HCT116 (cell line): ENCODE results near the gene SENP6. TPM values are rescaled to one million over a fixed set of nuclear protein-coding genes. Genes with fewer than 3 reads are reported as not detected.
A peak's percentile ranks its signal among the peaks of the same experiment; 100 is the strongest.

ENCODE experiments used
- EGR1 ChIP-seq: IDR thresholded peaks from 2 replicates; pipeline ENCODE4 v1.6.1; 2012; ENCODE audit warnings: low read depth
- ELF1 ChIP-seq: IDR thresholded peaks from 2 replicates; pipeline ENCODE4 v1.6.1; 2012; ENCODE audit warnings: low read depth, borderline replicate concordance
- FOSL1 ChIP-seq: IDR thresholded peaks from 2 replicates; pipeline ENCODE4 v1.6.1; 2012; ENCODE audit warnings: low read depth
- POLR2AphosphoS5 ChIP-seq: IDR thresholded peaks from 2 replicates; pipeline ENCODE4 v1.6.1; 2011; ENCODE audit warnings: mild to moderate bottlenecking, low read depth, low read length, moderate library complexity
- REST ChIP-seq: IDR thresholded peaks from 2 replicates; pipeline ENCODE4 v1.6.1; 2012; ENCODE audit warnings: low read depth
- SIN3A ChIP-seq: IDR thresholded peaks from 2 replicates; pipeline ENCODE4 v1.6.1; 2012; ENCODE audit warnings: low read depth
- YY1 ChIP-seq: IDR thresholded peaks from 2 replicates; pipeline ENCODE4 v1.6.1; 2011; ENCODE audit warnings: low read length, low read depth, moderate library complexity, mild to moderate bottlenecking; ENCODE audit not compliant: insufficient replicate concordance; ENCODE audit errors: extremely low read depth
- ZBTB33 ChIP-seq: IDR thresholded peaks from 2 replicates; pipeline ENCODE4 v1.6.1; 2011; ENCODE audit warnings: mild to moderate bottlenecking, low read length, moderate library complexity; ENCODE audit not compliant: insufficient replicate concordance; ENCODE audit errors: extremely low read depth
- total RNA-seq: library from RNA; stranded (reverse); gene quantifications from one replicate; pipeline ENCODE4 v1.2.1, GENCODE V29; 2021; ENCODE audit not compliant: unreplicated experiment

Gene SENP6
- total RNA-seq, 1 experiment from 2014 or later, result 78.1 TPM

DNA sequence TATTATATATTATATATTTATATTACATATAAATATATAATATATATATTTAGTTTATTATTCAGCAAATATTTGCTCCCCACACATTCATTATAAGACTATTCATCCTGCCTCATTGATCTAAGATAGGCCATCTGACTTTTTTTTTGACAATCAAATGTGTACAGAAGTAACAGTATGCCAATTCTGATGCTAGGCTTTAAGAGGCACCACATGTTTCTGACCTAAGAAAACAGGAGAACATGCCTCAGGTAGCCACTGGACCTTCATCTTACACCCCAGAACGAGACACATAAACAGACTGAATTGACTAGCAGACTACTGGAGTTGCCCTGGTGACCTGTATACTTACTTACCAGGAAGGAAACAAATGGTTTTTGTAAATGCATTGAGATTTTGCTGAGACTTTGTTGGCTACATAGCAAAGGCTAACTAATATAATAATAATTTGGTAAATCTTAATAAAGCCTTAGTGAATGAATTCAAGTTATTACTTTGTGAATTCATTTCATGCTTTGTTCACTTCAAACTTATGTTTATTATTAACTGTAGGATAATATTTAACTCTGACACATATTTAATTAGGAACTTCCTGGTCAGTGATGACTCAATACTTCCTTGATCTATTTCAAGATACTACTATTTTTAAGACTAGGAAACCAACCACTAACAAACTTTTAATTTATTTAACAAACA, 134.0 kb downstream of the SENP6 start (continued):
- TF ChIP-seq SIN3A (no peak; the same call in 1 of the 2 replicates), ELF1 (peak; percentile 36), FOSL1 (peak; percentile 85), REST (no peak), EGR1 (no peak; the same call in 1 of the 2 replicates), POLR2AphosphoS5 (no peak), YY1 (no peak), ZBTB33 (no peak)
